Activated T-helper 1 cell treated with anti-CD3 and anti-CD28 coated beads, Interleukin-12 subunit alpha, Interleukin-12 subunit beta, Interleukin-2, Interleukin-4 antibody, amounts not matched to agents 30 ng/mL and 10 ng/mL and 1 ng/mL, durations not matched to agents 14 hours and 24 hours and 36 hours (primary cell): Measurements from ENCODE around the gene LCN1. TPM values are rescaled to one million over a fixed set of nuclear protein-coding genes. Genes with fewer than 3 reads are reported as not detected.

Source experiments
- DNase-seq: peaks from one replicate; pipeline ENCODE4 v3.0.0; 2021; ENCODE audit warnings: low spot score
- H3K27ac Mint-ChIP-seq: one replicate; pipeline ENCODE4 v1.8.0; 2021; ENCODE audit warnings: mild to moderate bottlenecking, mixed read lengths
- H3K27me3 Mint-ChIP-seq: one replicate; pipeline ENCODE4 v1.8.0; 2022; ENCODE audit warnings: mild to moderate bottlenecking, moderate library complexity, mixed read lengths; ENCODE audit not compliant: insufficient read depth
- H3K36me3 Mint-ChIP-seq: one replicate; pipeline ENCODE4 v1.8.0; 2021; ENCODE audit warnings: low read depth, mixed read lengths
- H3K4me1 Mint-ChIP-seq: one replicate; pipeline ENCODE4 v1.8.0; 2021; ENCODE audit warnings: low read depth, mixed read lengths
- H3K4me3 Mint-ChIP-seq: one replicate; pipeline ENCODE4 v1.8.0; 2021; ENCODE audit warnings: mild to moderate bottlenecking, moderate library complexity, mixed read lengths
- H3K9me3 Mint-ChIP-seq: one replicate; pipeline ENCODE4 v1.8.0; 2021; ENCODE audit warnings: mixed read lengths
- intact Hi-C: fragments of 100-400 bp; cut with micrococcal nuclease; formaldehyde crosslinking; loops from one replicate; pipeline ENCODE4 v1.15.1; 2024
- total RNA-seq: library from RNA; stranded (reverse); gene quantifications from 2 replicates; pipeline ENCODE4 v1.2.3, GENCODE V29; 2022

The LCN1 gene
- not detected in 2 replicates for total RNA-seq

DNA sequence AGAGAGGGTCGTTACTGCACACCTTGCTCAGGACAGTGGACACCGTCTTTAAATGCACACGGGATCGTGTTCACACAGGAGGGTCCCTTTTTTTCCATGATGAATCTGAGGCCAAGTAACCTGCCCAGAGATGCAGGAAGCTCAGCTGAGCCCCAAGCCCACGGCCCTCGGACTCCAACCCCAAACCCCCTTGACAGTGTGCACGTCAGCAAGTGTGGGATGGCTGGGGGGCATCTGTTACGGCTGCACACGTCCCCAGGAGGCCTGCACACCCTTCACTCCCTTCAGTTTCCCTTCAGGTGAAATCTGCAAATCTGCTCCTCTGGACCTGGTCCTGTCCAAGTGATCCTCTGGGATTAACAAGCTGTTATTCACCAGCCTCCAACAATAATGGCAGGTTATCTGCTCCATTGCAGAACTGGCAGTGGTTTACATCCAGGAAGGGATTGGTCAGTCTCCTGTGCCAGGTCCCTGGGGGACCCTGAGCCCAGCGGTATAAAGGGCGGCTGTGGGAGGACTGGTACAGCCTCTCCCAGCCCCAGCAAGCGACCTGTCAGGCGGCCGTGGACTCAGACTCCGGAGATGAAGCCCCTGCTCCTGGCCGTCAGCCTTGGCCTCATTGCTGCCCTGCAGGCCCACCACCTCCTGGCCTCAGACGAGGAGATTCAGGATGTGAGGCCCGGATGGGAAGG is at the start of gene LCN1:
TSS of gene LCN1 (plus strand) at position 525 of the 692 bp plus-strand sequence. CDS start at position 583, 58 bp downstream.
- DNase-seq = no peak
- no peak within 1 kb of the TSS for H3K27ac Mint-ChIP-seq

GRCh38 chr9:135471791-135472640 is 49.2 kb upstream of the LCN1 start:
- peaks cover 7% of the 10 kb centered on the region for H3K27me3 Mint-ChIP-seq
- peaks cover 17% of the 10 kb centered on the region for H3K4me1 Mint-ChIP-seq
- H3K4me3 Mint-ChIP-seq = no peak overlapping the region
- H3K27ac Mint-ChIP-seq = no peak overlapping the region
- no peak for DNase-seq
- intact Hi-C loops = no loop called here
- peaks cover 1% of the 10 kb centered on the region for H3K36me3 Mint-ChIP-seq
- H3K9me3 Mint-ChIP-seq = no peaks in the 10 kb centered on the region

More for the DNA sequence above, at the start of gene LCN1:
- peaks cover 9% of the 10 kb centered on the region for H3K27me3 Mint-ChIP-seq
- H3K36me3 Mint-ChIP-seq = no peaks in the 10 kb centered on the region
- H3K9me3 Mint-ChIP-seq = no peaks in the 10 kb centered on the region
- intact Hi-C loops = no loop called here
- H3K4me3 Mint-ChIP-seq = no peak within 1 kb of the TSS
- H3K4me1 Mint-ChIP-seq = peaks cover 4% of the 10 kb centered on the region

DNA sequence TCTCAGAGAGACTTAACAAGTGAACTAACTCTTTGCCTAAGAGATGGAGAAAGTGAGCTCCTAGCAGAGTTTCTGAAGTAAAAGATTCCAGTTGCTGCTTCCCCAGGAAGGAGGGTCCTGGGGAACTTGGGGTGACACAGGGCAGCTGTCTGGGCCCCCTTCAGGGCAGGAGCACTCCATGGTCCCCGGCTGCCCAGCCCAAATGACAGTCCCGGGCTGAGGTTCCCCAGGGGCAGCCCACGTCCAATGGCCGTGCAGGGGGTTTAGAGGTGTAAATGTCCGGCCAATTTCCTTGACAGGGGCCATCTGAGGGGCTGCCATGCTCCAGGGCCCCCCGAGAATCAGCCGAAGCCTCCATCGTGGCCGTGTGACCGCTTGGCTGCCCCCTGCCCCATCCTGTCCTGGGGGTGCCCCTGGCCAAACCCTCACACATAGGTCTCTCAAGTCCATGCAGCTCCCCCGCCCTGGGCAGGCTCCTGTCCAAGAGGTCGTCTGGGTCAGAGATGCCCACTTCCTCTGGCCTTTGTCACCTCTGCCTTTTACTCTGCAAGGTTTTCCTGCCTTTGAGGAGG is 47.2 kb upstream of the LCN1 start:
- Mint-ChIP-seq H3K4me3 (no peak overlapping the region), H3K27me3 (peaks cover 20% of the 10 kb centered on the region), H3K36me3 (no peaks in the 10 kb centered on the region), H3K4me1 (peaks cover 11% of the 10 kb centered on the region), H3K27ac (no peak overlapping the region), H3K9me3 (no peaks in the 10 kb centered on the region)
- DNase-seq = no peak
- intact Hi-C loops = no loop called here

DNA sequence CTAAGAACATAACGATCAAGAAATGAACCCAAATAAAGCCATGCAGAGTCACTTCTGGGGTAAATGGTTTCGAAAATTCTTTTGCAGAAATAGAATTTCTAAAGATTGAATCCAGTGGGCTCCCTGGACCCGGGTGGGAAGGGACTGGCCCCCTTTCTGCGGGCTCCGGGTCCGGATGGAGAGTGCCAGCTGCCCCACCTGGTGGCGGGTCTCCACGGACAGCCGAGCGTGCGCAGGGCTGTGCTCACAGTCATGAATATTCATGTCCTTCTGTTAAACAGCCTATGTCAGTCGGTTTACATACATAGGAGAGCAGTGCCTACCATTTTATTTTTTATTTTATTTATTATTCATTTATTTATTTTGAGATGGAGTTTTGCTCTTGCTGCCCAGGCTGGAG is 46.3 kb upstream of the LCN1 start:
- peaks cover 8% of the 10 kb centered on the region for H3K4me1 Mint-ChIP-seq
- intact Hi-C loops = no loop called here
- peaks cover 20% of the 10 kb centered on the region for H3K27me3 Mint-ChIP-seq
- no peaks in the 10 kb centered on the region for H3K36me3 Mint-ChIP-seq
- DNase-seq = no peak
- no peak overlapping the region for H3K27ac Mint-ChIP-seq
- H3K9me3 Mint-ChIP-seq = no peaks in the 10 kb centered on the region
- no peak overlapping the region for H3K4me3 Mint-ChIP-seq

DNA sequence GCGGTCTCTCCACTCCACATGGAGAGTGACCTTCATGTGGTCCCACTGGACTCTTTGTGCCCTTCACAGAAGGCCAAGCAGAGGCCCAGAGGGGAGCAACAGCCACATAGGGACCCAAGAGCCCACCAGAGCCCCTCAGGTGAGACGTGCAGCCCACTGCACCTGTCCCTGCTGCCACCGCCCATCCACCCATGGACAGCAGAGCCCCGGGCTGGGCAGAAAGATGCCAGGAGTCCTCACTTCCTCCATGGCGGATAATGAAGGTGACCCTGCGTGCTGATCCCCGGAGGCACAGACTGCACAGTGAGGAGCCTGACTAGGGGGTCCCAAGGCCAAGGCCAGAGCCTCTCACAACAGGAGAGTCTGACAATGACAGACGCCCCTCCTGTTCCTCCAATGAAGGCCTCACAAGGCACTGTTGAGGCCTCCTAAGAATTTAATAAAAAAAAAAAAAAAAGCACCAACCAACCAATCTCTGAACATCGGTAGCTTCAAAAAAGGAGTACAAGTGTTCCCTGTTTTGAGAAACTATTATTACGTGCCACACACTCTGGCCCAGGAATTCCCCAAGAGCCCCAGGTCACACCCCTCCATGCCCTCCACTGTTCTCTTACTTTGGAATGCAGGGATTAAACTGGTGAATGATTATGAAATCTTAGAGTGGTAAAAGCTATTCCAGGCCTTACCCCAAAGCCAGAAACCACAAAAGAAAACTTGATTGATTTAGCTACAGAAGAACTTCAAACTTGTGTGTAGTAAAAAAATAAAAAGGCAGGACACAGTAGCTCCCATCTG is 44.5 kb upstream of the LCN1 start:
- H3K36me3 Mint-ChIP-seq = no peaks in the 10 kb centered on the region

GRCh38 chr9:135478191-135478590 is 43.0 kb upstream of the LCN1 start:
- peak overlapping the region; percentile 83 for H3K4me3 Mint-ChIP-seq
- DNase-seq = no peak
- H3K27ac Mint-ChIP-seq = no peak overlapping the region
- intact Hi-C loops = no loop called here
- peaks cover 32% of the 10 kb centered on the region for H3K27me3 Mint-ChIP-seq
- no peaks in the 10 kb centered on the region for H3K36me3 Mint-ChIP-seq
- H3K4me1 Mint-ChIP-seq = no peaks in the 10 kb centered on the region
- no peaks in the 10 kb centered on the region for H3K9me3 Mint-ChIP-seq

More for the DNA sequence above, 44.5 kb upstream of the LCN1 start:
- Mint-ChIP-seq H3K4me1 (no peaks in the 10 kb centered on the region), H3K27me3 (peaks cover 21% of the 10 kb centered on the region), H3K27ac (no peak overlapping the region), H3K4me3 (no peak overlapping the region), H3K9me3 (no peaks in the 10 kb centered on the region)
- intact Hi-C loops = no loop called here
- no peak for DNase-seq

- intact Hi-C loops = no loop called here
- H3K27me3 Mint-ChIP-seq = peaks cover 32% of the 10 kb centered on the region
- no peaks in the 10 kb centered on the region for H3K4me1 Mint-ChIP-seq
- peak overlapping the region; percentile 83 for H3K4me3 Mint-ChIP-seq
- DNase-seq = no peak
- no peaks in the 10 kb centered on the region for H3K36me3 Mint-ChIP-seq
- H3K9me3 Mint-ChIP-seq = no peaks in the 10 kb centered on the region
- H3K27ac Mint-ChIP-seq = no peak overlapping the region
Measured at GRCh38 chr9:135478829-135479468, 42.3 kb upstream of the LCN1 start.

DNA sequence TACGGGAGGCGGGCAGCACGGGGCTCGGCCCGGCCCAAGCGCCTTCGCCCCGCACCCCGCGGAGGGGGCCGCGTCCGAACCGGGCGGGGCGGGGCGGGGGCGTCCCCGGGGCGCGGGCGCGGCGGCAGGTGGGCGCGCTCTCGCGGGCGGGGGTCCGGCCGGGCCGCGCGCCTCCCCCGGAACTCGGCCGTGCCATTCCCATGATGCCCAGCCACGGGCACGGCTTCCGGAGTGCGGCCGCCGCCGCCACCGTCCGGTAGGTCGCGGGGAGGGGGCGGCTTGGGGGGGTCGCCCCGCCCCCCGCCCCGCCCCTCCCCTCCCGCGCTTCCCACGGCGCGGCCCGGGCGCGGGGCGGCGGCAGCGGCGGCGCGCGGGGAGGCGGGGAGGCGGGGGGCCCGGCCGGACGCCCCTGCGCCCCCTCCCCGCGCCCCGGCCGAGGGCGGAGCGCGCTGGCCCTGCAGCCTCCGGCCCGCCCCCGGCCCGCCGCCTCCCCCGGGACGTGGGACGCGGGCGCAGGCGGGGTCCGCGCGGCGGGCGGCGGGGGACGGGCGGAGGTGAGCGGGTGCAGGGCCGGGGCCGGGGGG is 41.7 kb upstream of the LCN1 start, which contains the start of gene PPP1R26:
TSS of gene PPP1R26 (plus strand) at position 314 of the 584 bp plus-strand sequence. CDS start 4,729 bp downstream, outside the sequence.
- H3K27ac Mint-ChIP-seq = no peak within 1 kb of the TSS
- H3K36me3 Mint-ChIP-seq = no peaks in the 10 kb centered on the region
- no peaks in the 10 kb centered on the region for H3K4me1 Mint-ChIP-seq
- H3K27me3 Mint-ChIP-seq = peaks cover 32% of the 10 kb centered on the region
- intact Hi-C loops = no loop called here
- DNase-seq = no peak
- H3K9me3 Mint-ChIP-seq = no peaks in the 10 kb centered on the region
- peak within 1 kb of the TSS; percentile 83 for H3K4me3 Mint-ChIP-seq

GRCh38 chr9:135480071-135480939 is 40.9 kb upstream of the LCN1 start:
- intact Hi-C loops = no loop called here
- DNase-seq = no peak
- H3K27ac Mint-ChIP-seq = no peak overlapping the region
- no peaks in the 10 kb centered on the region for H3K9me3 Mint-ChIP-seq
- H3K4me1 Mint-ChIP-seq = no peaks in the 10 kb centered on the region
- H3K36me3 Mint-ChIP-seq = no peaks in the 10 kb centered on the region
- H3K4me3 Mint-ChIP-seq = no peak overlapping the region
- peaks cover 32% of the 10 kb centered on the region for H3K27me3 Mint-ChIP-seq

DNA sequence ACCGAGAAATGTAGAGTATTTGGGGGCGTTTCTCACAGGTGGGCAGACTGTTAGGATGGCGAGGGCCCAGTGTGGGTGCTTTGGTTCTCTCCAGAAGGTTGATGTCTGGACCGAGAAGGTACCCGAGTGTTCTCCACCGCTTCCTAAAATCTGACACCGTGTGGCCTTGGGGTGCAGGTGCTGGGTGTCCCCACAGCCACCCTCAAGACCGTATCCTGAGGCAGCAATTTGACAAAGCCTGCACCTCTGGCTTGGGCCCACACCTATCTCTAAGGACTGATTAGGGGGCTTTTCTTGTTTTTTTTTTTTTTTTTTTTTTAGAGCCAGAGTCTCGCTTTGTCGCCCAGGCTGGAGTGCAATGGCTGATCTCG is 40.3 kb upstream of the LCN1 start:
- H3K27me3 Mint-ChIP-seq = peaks cover 30% of the 10 kb centered on the region
- no peaks in the 10 kb centered on the region for H3K4me1 Mint-ChIP-seq
- H3K36me3 Mint-ChIP-seq = no peaks in the 10 kb centered on the region
- H3K27ac Mint-ChIP-seq = no peak overlapping the region
- intact Hi-C loops = no loop called here
- H3K9me3 Mint-ChIP-seq = no peaks in the 10 kb centered on the region
- H3K4me3 Mint-ChIP-seq = no peak overlapping the region
- no peak for DNase-seq

DNA sequence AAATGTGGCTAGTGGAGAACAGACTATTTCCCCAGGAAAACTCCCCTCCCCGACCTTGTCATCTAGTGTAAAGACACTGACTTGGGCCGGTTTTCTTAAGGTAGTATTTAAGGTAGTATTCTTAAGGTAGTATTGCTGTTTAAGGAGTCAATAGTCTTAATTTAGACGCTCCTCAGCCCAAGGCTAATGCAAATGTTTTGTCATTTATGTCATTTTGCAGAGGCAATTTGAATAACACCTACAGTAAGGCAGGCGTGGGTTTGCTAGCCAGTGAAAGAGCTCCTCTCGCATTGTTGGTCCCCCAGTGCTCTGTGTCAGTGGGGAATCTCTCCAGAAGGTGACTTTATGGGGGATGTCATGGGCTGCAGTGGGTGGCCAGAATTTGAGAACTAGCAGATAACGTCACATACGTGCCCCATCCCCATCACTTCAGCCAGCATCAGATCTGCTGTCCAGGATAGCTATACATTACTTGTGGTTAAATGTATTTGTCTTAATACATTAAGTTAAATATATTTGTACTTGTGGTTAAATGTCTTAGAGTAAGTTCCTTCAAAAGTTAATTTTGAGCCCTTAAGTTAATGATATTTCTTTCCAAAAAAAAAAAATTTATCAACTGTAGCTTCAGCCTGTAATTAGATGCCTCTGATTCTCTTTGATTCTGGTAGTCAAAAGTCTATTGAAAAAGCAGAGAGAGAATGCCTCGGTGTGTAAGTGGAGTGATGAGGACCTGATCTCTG is 39.1 kb upstream of the LCN1 start:
- no peak overlapping the region for H3K4me3 Mint-ChIP-seq

More for the DNA sequence above, 39.1 kb upstream of the LCN1 start:
- no peak overlapping the region for H3K27ac Mint-ChIP-seq
- H3K27me3 Mint-ChIP-seq = peaks cover 29% of the 10 kb centered on the region
- no peaks in the 10 kb centered on the region for H3K4me1 Mint-ChIP-seq
- no peak for DNase-seq
- no peaks in the 10 kb centered on the region for H3K36me3 Mint-ChIP-seq
- H3K9me3 Mint-ChIP-seq = no peaks in the 10 kb centered on the region
- intact Hi-C loops = no loop called here
